ENCODE results near the gene ZNF689. TPM values are rescaled to one million over a fixed set of nuclear protein-coding genes. Genes with fewer than 3 reads are reported as not detected.

The ZNF689 gene
- total and polyA plus RNA-seq, 4 donors = 3.0 to 9.5 (median 4.7) TPM

DNA sequence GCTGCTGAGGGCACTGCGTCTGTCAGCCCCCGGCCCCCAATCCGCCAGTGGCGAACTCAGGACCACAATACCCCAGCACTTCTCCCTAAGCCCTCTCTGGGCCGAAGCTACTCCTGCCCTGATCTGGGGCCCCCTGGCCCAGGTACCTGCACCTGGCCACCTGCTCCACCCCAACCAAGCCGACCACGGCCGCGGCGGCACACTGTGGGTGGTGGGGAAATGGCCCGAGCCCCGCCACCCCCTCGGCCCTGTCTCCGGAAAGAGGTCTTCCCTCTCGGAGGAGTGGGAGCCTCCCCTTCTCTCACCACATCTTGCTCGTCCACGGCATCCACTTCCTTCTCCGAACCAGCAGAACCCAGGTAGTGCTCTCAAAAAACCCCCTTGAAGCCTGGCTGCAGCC lies 44.7 kb upstream of the ZNF689 start:
- peaks cover 12 to 34% (median 20%) of the 10 kb centered on the region in 4 donors for H3K36me3 ChIP-seq (ENCODE audit: control insufficient read depth in 4 of 4, insufficient read depth in 4 of 4, low read length in 4 of 4)
- no peaks in the 10 kb centered on the region for H3K9me3 ChIP-seq (ENCODE audit: control insufficient read depth in 4 of 4, insufficient read depth in 3 of 4, low read length in 3 of 4)
- no peak overlapping the region for H3K9ac ChIP-seq (ENCODE audit: insufficient read depth in 1 of 2, low read length in 2 of 2)
- DNase-seq = no peak
- no peaks in the 10 kb centered on the region for H3K27me3 ChIP-seq (ENCODE audit: control insufficient read depth in 3 of 3, insufficient read depth in 3 of 3, low read length in 2 of 3)
- H3K4me3 ChIP-seq = no peak overlapping the region
- peaks cover 0 to 17% (median 11%) of the 10 kb centered on the region in 5 donors for H3K4me1 ChIP-seq (ENCODE audit: control insufficient read depth in 5 of 5, insufficient read depth in 5 of 5, low read length in 5 of 5)
- ATAC-seq (ENCODE audit: insufficient read depth, low FRiP score) = no peak
- no peak overlapping the region for H3K27ac ChIP-seq (ENCODE audit: low read depth in 1 of 2, low read length in 1 of 2)
- TF ChIP-seq, protein P1, sequence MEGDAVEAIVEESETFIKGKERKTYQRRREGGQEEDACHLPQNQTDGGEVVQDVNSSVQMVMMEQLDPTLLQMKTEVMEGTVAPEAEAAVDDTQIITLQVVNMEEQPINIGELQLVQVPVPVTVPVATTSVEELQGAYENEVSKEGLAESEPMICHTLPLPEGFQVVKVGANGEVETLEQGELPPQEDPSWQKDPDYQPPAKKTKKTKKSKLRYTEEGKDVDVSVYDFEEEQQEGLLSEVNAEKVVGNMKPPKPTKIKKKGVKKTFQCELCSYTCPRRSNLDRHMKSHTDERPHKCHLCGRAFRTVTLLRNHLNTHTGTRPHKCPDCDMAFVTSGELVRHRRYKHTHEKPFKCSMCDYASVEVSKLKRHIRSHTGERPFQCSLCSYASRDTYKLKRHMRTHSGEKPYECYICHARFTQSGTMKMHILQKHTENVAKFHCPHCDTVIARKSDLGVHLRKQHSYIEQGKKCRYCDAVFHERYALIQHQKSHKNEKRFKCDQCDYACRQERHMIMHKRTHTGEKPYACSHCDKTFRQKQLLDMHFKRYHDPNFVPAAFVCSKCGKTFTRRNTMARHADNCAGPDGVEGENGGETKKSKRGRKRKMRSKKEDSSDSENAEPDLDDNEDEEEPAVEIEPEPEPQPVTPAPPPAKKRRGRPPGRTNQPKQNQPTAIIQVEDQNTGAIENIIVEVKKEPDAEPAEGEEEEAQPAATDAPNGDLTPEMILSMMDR (IDR thresholded peaks at IDR 0.05; ENCODE audit: control extremely low read depth, extremely low read depth) = no peak
- 91 to 92% methylated on average over 18 of the region's 18 CpGs for WGBS, 2 donors

DNA sequence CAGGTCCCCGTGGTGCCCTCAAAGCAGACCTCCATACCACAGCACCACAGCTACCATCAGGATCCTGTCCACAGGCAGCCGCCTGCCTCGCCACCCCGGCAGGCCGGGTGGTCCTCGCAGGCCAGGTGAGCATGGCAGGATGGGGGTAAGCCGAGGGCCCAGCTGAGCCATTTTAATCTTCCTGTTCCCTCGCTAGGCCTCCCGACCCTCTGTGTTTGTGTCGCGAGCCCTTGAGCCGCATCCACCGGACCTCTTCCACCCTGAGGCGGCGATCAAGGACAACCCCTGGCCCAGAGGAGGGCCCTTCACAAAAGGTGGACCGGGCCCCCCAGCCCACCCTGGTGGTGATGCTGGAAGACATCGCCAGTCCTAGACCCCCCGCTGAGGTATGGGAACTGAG lies 42.5 kb upstream of the ZNF689 start:
- ATAC-seq (ENCODE audit: insufficient read depth, low FRiP score) (no peak), DNase-seq (no peak)
- 95 to 96% methylated on average over 18 of the region's 18 CpGs for WGBS, 2 donors
- Histone ChIP-seq H3K27ac (ENCODE audit: low read depth in 1 of 2, low read length in 1 of 2) (peak overlapping the region in 1 of 2 donors; percentile 27), H3K36me3 (ENCODE audit: control insufficient read depth in 4 of 4, insufficient read depth in 4 of 4, low read length in 4 of 4) (peaks cover 12 to 34% (median 20%) of the 10 kb centered on the region in 4 donors), H3K4me1 (ENCODE audit: control insufficient read depth in 5 of 5, insufficient read depth in 5 of 5, low read length in 5 of 5) (peaks cover 0 to 19% (median 11%) of the 10 kb centered on the region in 5 donors), H3K9ac (ENCODE audit: insufficient read depth in 1 of 2, low read length in 2 of 2) (no peak overlapping the region), H3K27me3 (ENCODE audit: control insufficient read depth in 3 of 3, insufficient read depth in 3 of 3, low read length in 2 of 3) (no peaks in the 10 kb centered on the region), H3K9me3 (ENCODE audit: control insufficient read depth in 4 of 4, insufficient read depth in 3 of 4, low read length in 3 of 4) (no peaks in the 10 kb centered on the region), H3K4me3 (no peak overlapping the region)
- TF ChIP-seq, protein P1 (IDR thresholded peaks at IDR 0.05; ENCODE audit: control extremely low read depth, extremely low read depth) = no peak

DNA sequence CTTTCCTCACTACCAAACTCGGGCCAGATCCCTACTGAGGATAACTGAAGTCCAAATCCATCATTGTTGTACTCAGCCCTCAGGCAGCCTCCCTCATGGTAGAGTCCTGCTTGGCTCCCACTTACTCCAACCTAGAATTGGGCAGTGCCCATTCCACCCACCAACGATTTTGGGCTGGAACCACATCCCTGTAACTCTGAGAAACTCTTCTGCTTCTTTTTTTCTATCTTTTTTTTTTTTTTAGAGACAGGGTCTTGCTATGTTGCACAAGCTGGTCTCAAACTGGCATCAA lies 41.8 kb upstream of the ZNF689 start:
- Histone ChIP-seq H3K4me3 (peak overlapping the region; percentile 66), H3K27me3 (ENCODE audit: control insufficient read depth in 3 of 3, insufficient read depth in 3 of 3, low read length in 2 of 3) (no peaks in the 10 kb centered on the region), H3K36me3 (ENCODE audit: control insufficient read depth in 4 of 4, insufficient read depth in 4 of 4, low read length in 4 of 4) (peaks cover 12 to 34% (median 20%) of the 10 kb centered on the region in 4 donors), H3K27ac (ENCODE audit: low read depth in 1 of 2, low read length in 1 of 2) (peak overlapping the region; percentile 85 to 98), H3K4me1 (ENCODE audit: control insufficient read depth in 5 of 5, insufficient read depth in 5 of 5, low read length in 5 of 5) (peaks cover 0 to 14% (median 3%) of the 10 kb centered on the region in 5 donors), H3K9ac (ENCODE audit: insufficient read depth in 1 of 2, low read length in 2 of 2) (peak overlapping the region in 1 of 2 donors; percentile 18), H3K9me3 (ENCODE audit: control insufficient read depth in 4 of 4, insufficient read depth in 3 of 4, low read length in 3 of 4) (no peaks in the 10 kb centered on the region)
- WGBS, 2 donors = 10 to 14% methylated on average over 2 of the region's 2 CpGs
- TF ChIP-seq, protein P1 (IDR thresholded peaks at IDR 0.05; ENCODE audit: control extremely low read depth, extremely low read depth) = no peak
- DNase-seq = peak in 1 of 3 donors; percentile 11
- no peak for ATAC-seq (ENCODE audit: insufficient read depth, low FRiP score)
